HG03439 (cell line): Measurements from ENCODE around the gene FGF19.

Experiments used
- ATAC-seq: cut with Tn5 transposase; IDR thresholded peaks from one replicate; pipeline ENCODE4 v1.9.1; 2021; ENCODE audit warnings: mild to moderate bottlenecking, moderate library complexity; ENCODE audit not compliant: unreplicated experiment

FGF19 gene

DNA sequence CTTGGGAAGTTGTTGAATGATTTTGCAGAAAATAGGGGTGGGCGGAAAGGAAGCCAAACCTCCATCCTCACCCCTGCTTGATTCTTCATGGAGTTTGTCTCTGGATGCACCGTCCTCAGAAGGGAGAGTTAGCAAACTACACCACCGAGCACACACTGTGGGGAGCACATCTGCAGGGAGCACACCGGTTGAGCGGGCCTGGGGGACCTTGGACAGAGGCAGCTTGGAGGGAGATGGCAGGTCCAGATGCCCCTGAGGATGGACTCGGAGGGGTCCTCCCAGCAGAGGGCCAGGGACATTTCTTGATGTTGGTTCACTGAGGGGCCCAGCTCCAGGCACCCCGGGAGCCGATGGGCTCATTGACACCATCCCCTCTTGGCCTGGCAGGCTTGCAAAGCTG lies 15.1 kb upstream of the FGF19 start:
- no peak for ATAC-seq

DNA sequence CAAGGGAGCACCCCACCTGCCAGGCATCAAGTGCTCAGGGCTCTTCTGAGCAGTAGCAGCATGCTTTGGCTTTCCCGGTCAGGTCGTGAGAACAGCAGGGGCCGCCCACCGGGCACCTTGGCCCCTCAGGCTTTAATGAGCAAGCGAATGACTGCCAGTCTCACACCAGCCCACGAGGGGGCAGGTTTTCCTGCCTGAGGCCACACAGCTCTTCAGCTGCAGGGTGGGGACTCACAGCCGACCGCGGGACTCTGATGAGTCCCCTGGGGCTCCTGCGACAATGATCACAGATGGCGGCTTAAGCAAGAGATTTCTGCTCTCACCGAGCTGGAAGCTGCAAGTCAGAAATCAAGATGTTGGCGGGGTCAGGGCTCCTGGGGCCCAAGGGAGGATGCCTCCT lies 14.3 kb upstream of the FGF19 start:
- ATAC-seq = no peak

DNA sequence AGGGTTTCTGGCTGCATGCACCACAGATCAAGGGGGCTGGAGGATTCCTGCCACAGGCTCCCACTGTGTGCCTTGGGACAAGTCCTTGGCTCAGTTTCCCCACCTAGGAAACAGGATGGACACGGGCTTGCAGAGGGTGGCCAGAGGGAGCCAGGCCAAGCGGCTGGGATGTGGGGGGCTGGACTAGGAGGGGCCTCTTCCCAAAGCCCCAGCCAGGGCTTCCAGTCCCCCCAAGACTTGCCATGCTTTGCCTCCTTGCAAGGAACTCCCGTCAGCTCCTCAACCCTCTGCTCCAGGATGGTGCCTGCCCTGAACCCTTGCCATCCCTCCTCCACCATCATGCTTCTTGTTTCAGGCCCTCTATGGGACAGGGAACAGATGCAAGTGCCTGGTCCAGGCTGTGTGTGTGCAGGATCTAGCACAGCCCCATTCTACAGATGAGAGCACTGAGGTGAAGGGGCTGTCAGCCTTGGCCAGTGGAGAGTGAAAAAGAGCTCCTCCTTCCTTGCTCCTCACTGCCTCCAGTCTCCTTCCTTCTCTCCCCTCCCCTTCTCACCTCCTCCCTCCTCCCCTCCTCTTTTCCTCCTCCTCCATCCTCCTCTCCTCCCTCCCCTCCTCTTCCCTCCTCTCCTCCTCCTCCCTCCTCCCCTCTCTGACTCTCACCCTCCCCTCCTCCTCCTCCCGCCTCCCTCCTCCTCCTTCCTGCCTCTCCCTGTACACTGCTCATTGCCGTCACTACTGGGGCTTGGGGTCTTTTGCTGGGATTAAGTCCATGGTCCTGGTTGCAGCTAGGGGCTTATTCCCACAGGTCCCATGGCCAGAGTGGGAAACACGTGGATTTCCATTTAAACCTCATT lies 13.3 kb upstream of the FGF19 start:
- no peak for ATAC-seq

DNA sequence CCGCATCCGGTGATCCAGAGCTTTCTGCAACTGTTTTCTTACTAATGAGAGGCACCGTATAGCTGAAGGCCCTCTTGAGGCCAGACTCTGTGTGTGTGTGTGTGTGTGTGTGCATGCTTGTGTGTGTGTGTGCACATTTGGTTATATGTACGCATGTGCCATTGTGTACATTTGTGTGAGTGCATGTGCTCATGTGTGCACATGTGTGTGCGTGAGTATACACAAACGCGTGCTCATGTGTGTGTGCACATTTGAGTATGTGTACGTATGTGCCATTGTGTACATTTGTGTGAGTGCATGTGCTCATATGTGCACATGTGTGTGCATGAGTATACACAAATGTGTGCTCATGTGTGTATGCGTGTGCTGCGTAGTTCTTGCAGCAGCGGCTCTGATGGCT lies 12.3 kb upstream of the FGF19 start:
- ATAC-seq = no peak

DNA sequence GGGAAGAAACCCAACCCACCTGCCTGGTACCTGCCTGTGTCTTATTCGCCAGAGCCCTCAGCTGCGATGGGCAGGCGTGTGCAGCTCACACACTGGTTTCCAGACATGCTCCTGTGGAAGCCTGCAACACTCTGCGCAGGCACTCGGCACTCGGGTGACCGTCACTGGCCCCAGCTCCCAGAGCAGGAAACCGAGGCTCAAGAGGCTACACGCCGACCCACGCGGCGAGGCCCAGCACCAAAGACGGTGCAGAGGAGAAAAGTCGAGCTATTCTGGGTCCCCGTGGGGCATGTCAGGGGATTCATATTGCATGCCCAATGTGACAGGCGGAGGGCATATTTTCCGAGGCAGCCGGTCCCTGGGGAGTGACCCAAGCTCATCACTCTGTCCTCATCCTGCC lies 11.6 kb upstream of the FGF19 start:
- no peak for ATAC-seq

DNA sequence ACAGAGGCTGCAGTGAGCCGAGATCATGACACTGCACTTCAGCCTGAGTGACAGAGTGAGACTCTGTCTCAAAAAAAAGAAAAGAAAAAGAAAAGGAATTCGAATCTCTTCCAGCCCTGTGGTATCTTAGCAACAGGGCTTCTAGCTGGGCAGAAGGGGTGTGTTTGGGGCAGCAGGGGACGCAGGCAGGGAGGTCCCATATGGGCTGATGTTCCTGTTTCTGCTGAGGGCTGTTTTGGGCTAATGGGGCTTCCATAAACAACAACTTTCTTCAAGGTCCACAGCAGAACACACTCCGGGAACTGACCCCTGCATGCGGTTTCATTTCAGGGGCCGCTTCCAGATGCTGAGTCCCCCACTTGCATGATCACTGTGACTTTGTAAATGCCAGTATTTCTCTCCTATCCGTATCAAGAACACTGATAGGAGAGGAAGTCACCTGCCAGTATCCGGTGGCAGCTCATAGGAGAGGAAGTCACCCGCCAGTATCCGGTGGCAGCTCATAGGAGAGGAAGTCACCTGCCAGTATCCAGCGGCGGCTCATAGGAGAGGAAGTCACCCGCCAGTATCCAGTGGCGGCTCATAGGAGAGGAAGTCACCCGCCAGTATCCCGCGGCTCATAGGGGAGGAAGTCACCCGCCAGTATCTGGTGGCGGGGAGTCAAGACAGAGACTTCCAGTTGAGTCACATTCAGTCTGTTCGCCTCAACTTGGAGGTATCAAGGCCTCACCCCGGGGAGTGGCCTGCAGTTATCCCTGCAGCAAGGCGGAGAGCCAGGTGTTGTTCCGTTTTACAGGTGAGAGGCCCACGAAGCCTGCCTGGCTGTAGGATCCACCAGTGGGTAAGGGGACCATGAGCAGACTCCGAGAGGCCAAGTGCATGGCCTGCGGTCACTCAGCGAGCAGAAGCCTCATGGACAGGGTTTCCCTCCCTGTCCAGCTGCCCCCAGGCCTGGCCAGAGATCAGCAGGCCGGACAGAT lies 8.3 kb upstream of the FGF19 start:
- ATAC-seq = no peak

DNA sequence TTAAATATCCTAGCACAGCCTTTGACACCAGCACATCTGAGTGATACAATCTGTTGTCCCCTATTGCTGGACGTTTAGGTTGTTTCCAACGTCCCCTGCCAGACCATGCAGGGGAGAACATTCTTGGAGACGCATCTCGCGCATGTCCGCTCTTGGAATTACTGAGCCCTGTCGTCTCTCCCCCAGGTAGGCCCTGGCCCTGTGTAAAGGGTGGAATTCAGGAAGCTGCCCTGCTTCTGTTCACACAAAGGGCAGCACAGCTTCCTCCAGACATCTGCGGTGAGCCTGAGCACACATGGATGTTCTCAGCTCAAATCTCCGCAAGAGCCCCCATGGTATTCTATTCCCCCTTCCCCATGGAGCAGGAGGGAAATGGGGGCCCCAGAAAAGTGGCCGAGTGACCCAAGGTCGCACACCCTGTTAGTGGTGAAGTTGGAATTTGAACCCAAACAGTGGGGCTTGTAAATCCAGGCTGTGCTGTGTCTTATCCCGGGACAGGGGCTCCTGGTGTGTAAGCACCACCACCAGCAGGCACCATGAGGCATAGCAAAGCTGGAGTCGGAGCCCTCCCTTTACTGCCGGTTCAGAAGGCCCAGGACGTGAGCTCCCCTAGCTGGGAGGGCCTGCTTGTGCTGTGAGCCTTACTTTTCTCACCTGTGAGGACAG lies 5.0 kb upstream of the FGF19 start:
- no peak for ATAC-seq

DNA sequence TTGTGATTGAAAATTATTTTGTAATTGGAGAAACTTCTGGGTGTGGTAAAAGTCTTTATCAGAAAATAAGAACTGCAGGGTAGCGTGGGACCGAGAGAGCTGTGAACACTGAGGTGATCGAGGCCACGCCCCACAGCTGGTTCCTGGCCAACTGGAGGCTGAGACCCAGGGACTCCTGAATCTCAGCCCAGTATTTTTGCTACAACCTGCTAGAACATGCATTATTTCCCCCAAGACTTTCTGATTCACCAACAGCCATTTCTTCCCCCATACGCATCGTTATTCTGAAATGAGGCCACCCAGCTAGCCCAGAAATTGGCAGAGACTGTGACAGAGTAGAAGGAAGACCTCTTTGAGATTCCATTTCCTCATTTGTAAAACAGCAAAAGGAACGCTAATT lies 3.4 kb upstream of the FGF19 start:
- no peak for ATAC-seq

DNA sequence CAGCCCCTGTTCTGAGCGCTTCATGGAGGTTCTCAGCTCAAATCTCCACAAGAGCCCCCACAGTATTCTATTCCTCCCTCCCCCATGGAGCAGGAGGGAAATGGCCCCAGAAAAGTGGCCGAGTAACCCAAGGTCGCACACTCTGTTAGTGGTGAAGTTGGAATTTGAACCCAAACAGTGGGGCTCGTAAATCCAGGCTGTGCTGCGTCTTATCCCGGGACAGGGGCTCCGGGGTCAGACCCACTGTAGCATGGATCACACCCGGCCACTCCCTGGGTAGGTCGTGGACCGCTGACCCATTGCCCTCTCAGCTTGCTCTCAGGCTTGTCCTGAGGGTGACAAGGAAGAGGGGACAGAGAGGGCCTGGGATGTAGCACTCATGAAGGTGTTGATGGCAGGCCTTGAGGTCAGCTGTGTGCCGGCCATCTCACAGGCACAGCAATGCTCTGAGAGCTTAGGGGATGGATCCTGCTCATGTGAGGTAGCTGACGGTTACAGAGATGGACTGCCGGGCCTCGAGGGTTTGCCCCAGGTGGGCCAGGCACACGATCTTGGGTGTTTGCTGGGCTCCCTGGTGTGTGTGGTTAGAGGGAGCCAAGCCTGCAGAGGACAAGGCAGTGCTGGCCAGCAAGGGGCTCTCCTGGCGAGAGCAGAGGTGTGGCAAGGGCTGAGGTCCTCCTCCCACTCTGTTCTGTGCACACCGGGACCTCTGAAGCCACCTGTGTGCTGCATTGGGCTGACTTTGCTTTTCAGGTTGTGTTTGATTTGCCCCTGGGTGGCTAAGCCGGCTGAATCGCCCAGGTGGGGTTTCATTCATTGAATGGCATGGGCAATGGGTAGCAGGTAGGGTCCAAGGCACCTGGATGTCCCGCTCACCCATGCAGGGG lies 2.3 kb upstream of the FGF19 start:
- ATAC-seq = no peak

DNA sequence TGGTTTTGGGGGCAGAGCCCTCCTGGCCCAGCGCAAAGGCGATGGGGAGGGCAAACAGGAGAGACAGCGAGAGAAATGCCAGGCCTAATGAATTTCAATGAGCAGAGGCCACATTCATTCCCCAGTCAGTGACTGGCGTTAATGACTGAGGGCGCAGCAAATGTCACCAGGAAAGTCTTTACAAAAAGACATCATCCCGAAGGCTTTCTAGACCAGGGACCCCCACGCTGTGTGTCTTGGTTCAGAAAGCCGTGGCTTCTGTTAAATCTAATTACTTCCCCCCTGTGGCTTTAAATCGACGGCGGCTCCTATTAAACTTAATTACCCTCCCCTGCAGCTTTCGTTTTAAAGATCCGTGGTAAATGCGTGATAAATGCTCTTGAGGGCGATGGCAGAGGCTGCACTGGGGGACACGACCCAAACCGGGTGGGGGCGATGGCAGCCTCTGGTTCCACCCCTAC lies 1.6 kb upstream of the FGF19 start:
- no peak for ATAC-seq

DNA sequence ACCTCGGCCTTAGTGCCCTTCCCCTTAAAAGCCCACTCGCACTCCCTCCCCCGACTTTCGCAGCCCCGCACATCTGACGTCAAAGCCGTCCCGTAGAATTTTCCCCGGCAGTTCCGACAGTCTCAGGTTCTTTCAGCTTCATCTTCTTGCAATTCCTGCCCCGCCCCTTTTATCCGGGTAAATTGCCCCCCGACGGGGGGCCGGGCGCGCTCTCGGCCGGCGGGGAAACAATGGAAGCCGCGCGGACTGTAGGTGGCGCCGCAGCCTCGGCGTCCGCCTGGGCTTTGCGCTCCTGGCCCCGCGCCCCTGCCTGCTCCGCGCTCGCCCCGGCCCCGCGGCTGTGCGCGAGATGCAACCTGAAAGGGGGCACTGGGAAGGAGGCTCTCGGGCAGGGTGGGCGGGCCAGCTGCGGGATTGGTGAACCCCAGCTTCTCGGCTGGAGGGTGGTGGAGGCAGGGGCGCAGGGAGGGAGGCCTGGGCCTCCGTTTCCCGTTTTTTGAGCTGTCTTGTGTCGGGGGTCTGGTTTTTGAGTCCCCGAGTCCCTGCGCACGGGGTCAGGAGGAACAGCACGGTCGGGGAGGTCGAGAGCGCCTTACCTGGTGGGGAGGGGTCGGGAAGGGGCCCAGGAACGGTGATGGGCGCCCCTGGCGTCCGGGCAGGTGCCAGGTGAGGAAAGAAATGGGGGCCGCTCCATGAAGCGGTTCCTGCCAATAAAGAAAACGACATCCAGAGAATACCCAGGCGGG lies 859 bp upstream of the FGF19 start:
- no peak for ATAC-seq

DNA sequence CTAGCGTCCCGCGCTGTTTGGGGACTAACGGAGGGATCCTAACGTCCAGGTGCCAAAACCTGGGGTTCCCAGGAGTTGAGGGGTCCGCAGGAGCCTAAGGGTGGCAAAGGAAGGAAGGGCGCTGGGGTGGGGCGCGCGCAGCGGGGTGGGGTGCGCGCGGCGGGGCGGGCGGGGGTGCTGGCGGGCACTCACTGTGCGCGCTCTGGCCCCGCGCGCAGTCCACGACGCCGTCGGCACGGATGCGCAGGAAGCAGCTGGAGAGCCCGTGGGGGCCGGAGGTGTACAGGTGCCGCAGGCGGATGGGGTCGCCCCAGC lies 412 bp downstream of the FGF19 start:
- no peak for ATAC-seq

DNA sequence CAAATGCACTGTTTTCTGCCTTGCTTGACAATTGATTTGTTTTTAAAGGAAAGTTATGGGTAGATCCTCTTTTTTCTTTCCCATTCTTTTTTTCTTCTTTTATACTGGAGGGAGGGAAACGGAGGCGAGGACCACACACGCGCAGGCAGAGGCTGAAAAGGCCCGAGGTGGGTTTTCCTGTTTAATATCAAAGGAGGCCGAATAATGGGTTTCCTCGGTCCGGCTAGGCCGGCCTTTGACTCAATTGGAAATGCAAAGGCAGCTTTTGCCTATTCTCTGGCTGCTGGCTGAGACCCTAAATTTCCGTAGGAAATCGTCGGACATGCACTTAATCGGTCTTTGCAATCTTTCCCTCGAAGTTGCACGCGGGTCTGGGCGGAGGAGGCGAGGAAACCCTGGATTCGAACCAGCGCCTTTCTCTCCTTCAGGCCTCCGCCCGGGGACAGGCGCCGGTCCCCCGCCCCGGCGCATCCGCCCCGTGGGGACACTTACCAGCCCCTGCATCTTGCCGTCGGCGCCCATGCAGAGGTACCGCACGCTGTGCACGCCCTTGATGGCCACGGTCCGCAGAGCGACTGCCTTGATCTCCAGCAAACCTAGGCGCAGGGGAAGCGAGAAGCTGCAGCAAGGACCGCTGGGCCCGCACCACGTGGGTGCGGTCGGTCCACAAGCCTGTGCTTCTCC lies 911 bp downstream of the FGF19 start:
- ATAC-seq = no peak

DNA sequence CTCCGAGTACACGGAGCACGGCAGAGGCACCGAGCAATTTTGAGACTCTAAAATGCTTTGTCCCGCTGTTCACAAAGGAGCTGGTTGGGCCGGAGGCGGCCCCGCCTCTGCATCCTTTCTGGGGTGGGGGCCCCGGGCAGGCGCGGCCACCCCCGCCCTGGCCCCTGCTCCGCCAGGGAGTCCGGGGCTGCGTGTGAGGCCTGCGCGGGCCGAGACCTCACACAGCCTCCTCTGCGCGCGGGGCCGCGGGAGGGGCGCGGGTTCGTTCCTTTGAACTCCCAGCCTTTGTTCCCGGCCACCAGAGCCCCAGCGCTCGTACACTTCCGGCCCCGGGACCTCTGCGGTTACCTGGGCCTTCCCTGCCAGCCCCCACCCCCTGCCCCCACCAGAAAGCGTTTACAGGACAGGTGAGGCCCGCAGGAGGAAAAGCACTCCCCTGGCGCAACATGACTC lies 1.6 kb downstream of the FGF19 start:
- no peak for ATAC-seq

DNA sequence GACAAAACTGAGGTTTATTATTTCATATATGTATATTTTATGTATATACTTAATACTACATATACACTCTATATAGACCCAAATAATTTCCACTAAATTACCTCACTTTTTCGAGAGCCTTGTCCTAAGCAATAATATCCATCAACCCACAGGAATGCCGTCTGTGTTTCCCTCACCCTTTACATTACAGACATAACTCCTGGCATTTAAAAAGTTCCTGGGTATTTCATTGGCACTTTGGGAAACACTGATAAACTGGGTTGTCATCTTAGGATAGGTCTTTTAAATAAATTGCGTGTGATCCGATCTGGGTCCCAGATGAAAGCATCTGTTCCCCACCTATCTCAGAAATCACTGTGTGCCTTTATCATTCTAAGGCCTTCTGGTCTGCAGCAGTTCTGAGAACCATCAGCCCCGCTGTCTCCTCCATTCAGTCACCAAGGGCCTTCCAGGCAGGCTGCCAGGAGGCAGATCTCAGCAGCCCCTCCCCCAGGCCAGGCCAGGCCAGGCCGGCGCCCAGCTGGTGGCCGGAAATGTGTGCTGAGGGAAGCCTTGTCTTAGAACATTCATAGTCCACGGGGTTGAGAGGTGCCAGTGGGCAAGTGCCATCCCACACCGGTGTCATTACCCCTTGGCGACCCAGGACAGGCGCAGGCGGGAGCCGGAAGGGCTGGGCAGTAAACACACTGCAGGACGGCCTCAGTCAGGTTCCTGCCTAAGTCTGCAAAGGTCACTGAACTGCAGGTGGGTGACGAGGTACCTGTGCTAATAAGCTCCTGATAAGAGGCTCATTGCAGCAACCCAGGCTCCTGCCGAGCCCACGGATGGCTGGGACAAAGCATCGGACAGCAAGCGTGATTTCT lies 3.3 kb downstream of the FGF19 start:
- no peak for ATAC-seq

DNA sequence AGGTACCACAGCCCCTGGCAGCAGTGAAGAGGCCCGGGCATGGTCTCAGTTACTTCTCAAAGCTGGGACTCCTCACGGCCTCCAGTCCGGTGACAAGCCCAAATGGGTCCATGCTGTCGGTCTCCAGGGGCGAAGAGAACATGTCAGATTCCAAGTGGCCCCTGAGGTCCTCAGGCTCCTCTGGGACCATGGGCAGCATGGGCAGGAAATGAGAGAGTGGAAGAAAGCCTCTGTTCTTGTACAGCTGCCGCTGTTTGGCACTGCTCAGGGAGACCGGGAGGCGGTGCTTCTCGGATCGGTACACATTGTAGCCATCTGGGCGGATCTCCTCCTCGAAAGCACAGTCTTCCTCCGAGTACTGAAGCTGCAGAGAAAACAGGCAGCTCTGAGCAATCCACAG lies 4.6 kb downstream of the FGF19 start:
- no peak for ATAC-seq

DNA sequence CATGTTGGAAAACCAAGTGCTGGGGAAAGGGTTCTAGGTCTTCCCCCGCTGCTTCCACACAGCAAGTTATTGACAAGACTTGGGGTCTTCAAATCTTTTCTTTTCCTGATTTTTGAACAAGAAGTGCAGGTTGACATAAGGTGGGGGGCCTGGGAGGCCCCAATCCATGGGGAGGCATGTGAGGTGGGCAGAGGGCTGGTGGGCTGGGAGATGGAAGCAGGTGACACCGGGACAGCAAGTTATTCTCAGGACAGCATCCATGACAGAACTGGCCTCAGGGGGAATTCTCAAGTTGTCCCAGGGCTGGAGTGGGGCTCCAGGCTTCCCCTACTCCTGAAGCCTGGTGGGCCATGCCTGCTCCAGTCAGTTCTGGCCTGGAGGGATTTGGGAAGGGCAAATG lies 5.5 kb downstream of the FGF19 start:
- no peak for ATAC-seq

DNA sequence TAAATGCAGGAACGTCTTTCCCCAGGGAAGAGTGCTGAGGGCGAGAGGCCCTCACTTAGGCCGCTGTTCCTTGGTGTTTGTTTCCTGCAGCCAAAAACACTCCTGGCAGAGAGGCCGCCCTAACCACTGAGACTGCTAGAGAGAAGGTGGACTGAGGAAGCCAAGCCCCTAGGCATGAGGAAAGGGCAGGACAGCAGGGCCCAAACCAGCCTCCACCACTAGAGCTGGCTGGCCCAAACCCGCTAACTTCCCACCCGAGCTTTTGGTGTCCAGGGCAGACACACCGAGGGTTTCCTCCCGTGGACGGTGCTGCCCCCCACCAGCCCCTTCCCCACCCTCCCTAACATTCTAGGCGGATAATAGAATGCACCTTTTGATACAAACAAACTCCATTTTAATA lies 6.0 kb downstream of the FGF19 start:
- ATAC-seq = no peak
